SK-N-MC (cell line): Measurements from ENCODE around the gene CGB8.
"Not testable (repeated sequence)": the region's sequence is repeated elsewhere in the genome, so short reads cannot be mapped to it uniquely, and the experiment has no call there.

Source experiments
- DNase-seq: peaks from one replicate; pipeline ENCODE4 v3.0.0-alpha.2; 2011; ENCODE audit warnings: low read depth, low spot score
- H3K27ac ChIP-seq: fragments of 200-600 bp; sonication (generic); 2 replicates; pipeline ENCODE4 v1.5.1; 2016; ENCODE audit warnings: mixed run types
- H3K36me3 ChIP-seq: fragments of 200-600 bp; sonication (generic); 2 replicates; pipeline ENCODE4 v1.6.1; 2017; ENCODE audit warnings: antibody characterized with exemption, low read length, mixed read lengths; ENCODE audit not compliant: insufficient read depth
- H3K4me3 ChIP-seq: fragments of 200-600 bp; sonication (generic); 2 replicates; pipeline ENCODE4 v1.5.1; 2016
- H3K9ac ChIP-seq: fragments of 200-600 bp; sonication (generic); 2 replicates; pipeline ENCODE4 v1.8.0; 2017; ENCODE audit warnings: mixed run types, mixed read lengths; ENCODE audit not compliant: insufficient read length
- H3K9me3 ChIP-seq: fragments of 200-600 bp; sonication (generic); 2 replicates; pipeline ENCODE4 v1.6.1; 2017; ENCODE audit warnings: low read depth, mild to moderate bottlenecking, antibody characterized with exemption, low read length, moderate library complexity, mixed read lengths
- EZH2 ChIP-seq: fragments of 200-600 bp; sonication (generic); IDR thresholded peaks from one replicate; pipeline ENCODE4 v1.6.1; 2017; ENCODE audit warnings: antibody characterized with exemption
- FOXP2 ChIP-seq: optimal IDR thresholded peaks from 2 replicates; pipeline ENCODE3; 2011; ENCODE audit warnings: mild to moderate bottlenecking, moderate library complexity; ENCODE audit not compliant: insufficient read depth; ENCODE audit errors: extremely low read length, control extremely low read depth
- POLR2AphosphoS5 ChIP-seq: IDR thresholded peaks from 2 replicates; pipeline ENCODE4 v1.6.1; 2012; ENCODE audit warnings: mild to moderate bottlenecking, low read depth, low read length, borderline replicate concordance

Gene CGB8

GRCh38 chr19:49085020-49085867, 36.3 kb upstream of the CGB8 start, which contains the start of gene SNRNP70:
SNRNP70 (plus strand) TSS chr19:49085451; CDS start chr19:49086415, 964 bp downstream.
- Histone ChIP-seq H3K36me3 (peaks cover 41% of the 10 kb centered on the region), H3K9ac (peak within 1 kb of the TSS; percentile 99), H3K9me3 (no peaks in the 10 kb centered on the region), H3K27ac (peak within 1 kb of the TSS; percentile 96), H3K4me3 (peak within 1 kb of the TSS; percentile 100)
- peak; percentile 93 for DNase-seq
- TF ChIP-seq FOXP2, result peak; percentile 88
- TF ChIP-seq POLR2AphosphoS5, result peak; percentile 91
- no peak for TF ChIP-seq EZH2

DNA sequence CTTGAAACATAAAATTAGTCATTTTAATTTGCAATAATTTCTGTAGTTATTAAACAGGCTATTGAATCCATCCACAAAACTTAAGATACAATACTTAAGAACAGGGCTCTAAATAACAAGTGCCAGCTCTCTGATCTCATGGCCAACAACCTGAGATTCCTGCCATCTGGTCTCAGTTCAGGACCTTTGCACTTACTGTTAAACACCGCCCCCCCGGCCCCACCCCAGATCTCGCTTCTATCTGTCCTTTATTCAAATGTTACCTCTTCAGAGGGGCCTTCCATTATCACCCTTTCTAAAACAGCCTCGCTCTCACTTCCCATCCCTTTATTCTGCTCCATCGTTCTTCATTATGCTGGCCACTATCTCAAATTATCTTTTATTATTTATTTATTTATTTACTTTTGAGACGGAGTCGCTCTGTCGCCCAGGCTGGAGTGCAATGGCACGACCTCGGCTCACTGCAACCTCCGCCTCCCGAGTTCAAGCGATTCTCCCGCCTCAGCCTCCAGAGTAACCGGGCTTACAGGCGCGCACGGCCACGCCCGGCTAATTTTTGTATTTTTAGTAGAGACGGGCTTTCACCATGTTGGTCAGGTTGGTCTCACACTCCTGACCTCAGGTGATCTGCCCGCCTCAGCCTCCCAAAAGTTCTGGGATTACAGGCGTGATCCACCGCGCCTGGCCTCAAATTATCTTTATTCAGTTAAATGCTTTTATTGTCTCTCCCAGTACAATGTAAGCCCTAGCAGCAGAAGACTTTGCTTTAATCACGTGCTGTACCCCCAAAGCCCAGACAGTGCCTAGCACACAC, 35.5 kb upstream of the CGB8 start:
- no peak for TF ChIP-seq POLR2AphosphoS5
- TF ChIP-seq FOXP2, result no peak
- no peak for TF ChIP-seq EZH2
- Histone ChIP-seq H3K9ac (peak overlapping the region; percentile 83), H3K36me3 (peaks cover 34% of the 10 kb centered on the region), H3K27ac (peak overlapping the region; percentile 86), H3K9me3 (no peaks in the 10 kb centered on the region), H3K4me3 (peak overlapping the region; percentile 100)
- no peak for DNase-seq

DNA sequence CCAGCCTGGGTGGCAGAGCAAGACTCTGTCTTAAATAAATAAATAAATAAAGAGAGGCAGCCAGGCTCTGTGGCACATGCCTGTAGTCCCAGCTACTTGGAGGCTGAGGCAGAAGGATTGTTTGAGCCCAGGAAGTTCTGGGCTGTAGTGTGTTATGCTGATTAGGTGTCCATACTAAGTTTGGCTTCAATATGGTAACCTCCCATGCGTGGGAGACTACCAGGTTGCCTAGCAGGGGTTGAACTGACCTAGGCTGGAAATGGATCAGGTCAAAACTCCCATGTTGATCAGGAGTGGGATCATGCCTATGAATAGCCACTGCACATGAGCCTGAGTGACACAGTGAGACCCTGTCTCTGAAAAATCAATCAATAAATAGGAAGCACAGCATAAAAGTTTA, 32.4 kb upstream of the CGB8 start:
- Histone ChIP-seq H3K36me3 (peaks cover 5% of the 10 kb centered on the region), H3K27ac (no peak overlapping the region), H3K4me3 (no peak overlapping the region), H3K9me3 (no peaks in the 10 kb centered on the region), H3K9ac (no peak overlapping the region)
- DNase-seq, result no peak
- TF ChIP-seq EZH2, result no peak
- no peak for TF ChIP-seq POLR2AphosphoS5
- TF ChIP-seq FOXP2, result no peak

DNA sequence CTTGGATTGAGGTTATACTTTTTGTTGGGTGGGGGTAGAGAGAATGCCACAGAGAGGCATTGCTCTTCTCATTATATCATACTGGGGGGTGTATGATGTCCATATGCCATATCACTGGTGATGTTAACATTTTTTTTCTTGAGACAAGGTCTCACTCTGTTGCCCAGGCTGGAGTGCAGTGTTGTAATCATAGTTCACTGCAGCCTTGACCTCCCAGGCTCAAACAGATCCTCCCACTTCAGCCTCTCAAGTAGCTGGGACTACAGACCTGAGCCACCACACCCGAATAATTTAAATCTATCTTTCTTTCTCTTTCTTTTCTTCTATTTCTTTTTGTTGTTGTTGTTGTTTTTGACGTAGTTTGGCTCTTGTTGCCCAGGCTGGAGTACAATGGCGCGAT, 31.5 kb upstream of the CGB8 start:
- no peak for DNase-seq
- no peaks in the 10 kb centered on the region for H3K36me3 ChIP-seq
- no peak overlapping the region for H3K9ac ChIP-seq
- H3K9me3 ChIP-seq, result no peaks in the 10 kb centered on the region
- H3K4me3 ChIP-seq, result no peak overlapping the region
- no peak overlapping the region for H3K27ac ChIP-seq
- TF ChIP-seq EZH2 (no peak), POLR2AphosphoS5 (no peak), FOXP2 (no peak)

DNA sequence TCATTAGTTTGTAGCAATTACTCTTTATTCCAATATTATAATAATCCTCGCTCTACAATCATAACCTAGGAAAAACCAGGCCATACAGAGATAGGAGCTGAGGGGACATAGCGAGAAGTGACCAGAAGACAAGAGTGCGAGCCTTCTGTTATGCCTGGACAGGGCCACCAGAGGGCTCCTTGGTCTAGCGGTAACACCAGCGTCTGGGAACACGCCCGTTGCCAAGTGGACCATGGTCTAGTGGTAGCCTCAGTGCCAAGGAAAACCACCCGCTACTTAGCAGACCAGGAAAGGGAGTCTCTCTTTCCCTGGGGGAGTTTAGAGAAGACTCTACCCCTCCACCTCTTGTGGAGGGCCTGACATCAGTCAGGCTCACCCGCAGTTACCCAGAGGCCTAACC, 26.0 kb upstream of the CGB8 start:
- H3K27ac ChIP-seq, H3K4me3 ChIP-seq, H3K36me3 ChIP-seq, H3K9ac ChIP-seq, DNase-seq, H3K9me3 ChIP-seq: not testable (repeated sequence)

- Histone ChIP-seq H3K27ac (no peak overlapping the region), H3K9me3 (no peaks in the 10 kb centered on the region), H3K4me3 (peak overlapping the region; percentile 66; the same call in 1 of the 2 replicates), H3K36me3 (no peaks in the 10 kb centered on the region), H3K9ac (no peak overlapping the region)
- no peak for DNase-seq
- no peak for TF ChIP-seq POLR2AphosphoS5
- TF ChIP-seq EZH2, result no peak
- no peak for TF ChIP-seq FOXP2
Observed at GRCh38 chr19:49073514-49074378, 24.8 kb upstream of the CGB8 start.

DNA sequence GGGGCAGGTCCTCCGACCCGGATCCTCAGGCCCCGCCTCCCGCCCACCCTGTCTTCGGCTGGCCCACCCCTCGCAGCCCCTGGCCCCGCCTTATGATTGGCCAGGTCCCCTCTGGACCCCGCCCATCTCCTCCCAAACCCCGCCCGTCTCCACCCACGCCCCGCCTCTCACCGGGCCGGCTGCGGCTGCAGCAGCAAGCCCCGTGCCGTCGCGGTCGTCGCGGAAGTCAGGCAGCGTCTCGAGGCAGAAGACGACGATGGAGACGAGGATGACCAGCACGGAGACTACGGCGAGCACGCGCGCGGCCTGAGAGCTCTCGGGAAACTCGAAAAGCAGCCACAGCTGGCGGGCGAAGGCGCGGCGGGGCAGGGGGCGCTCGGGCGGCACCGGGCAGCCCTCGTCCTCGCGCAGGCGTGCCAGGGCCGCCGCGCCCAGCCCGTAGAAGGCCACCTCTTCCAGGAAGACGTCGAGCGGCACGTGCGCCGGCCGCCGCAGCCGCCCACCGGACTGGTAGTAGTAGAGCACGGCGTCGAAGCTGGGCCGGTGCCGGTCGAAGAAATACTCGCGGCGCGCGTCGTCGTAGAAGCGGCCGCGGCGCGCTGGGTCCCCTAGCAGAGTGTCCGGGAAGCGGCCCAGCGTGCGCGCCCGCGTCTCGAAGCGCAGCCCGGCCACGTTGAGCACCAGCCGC, 23.1 kb upstream of the CGB8 start:
- no peak overlapping the region for H3K9ac ChIP-seq
- no peak for TF ChIP-seq EZH2
- peak; percentile 70; the same call in 1 of the 2 replicates for TF ChIP-seq POLR2AphosphoS5
- H3K27ac ChIP-seq, result no peak overlapping the region
- no peak for DNase-seq
- no peaks in the 10 kb centered on the region for H3K36me3 ChIP-seq
- peak overlapping the region; percentile 80 for H3K4me3 ChIP-seq
- no peaks in the 10 kb centered on the region for H3K9me3 ChIP-seq

DNA sequence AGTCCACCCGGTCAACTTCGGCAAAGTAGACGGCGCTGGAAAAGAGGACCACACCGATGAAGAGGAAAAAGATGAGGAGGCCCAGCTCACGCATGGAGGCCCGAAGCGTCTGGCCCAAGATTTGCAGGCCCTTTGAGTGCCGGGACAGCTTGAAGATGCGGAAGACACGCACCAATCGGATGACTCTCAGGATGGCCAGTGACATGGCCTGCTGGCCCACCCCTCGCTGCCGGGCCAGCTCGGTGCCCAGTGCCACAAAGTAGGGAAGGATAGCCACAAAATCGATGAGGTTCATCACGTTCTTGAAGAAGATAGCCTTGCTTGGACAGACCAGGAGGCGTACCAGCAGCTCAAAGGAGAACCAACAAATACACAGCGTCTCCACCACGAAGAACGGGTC, 21.5 kb upstream of the CGB8 start:
- H3K9me3 ChIP-seq, result no peaks in the 10 kb centered on the region
- no peak overlapping the region for H3K9ac ChIP-seq
- TF ChIP-seq FOXP2 (no peak), EZH2 (no peak), POLR2AphosphoS5 (no peak)
- no peak overlapping the region for H3K4me3 ChIP-seq
- H3K36me3 ChIP-seq, result no peaks in the 10 kb centered on the region
- no peak overlapping the region for H3K27ac ChIP-seq
- DNase-seq, result no peak
